Karpas-422 (cell line): ENCODE results near the gene DCDC2C. TPM values are rescaled to one million over a fixed set of nuclear protein-coding genes. Genes with fewer than 3 reads are reported as not detected.

ENCODE experiments used
- DNase-seq: peaks from one replicate; pipeline ENCODE4 v3.0.0-alpha.2; 2015
- H2AFZ ChIP-seq: fragments of 200-600 bp; sonication (generic); 2 replicates; pipeline ENCODE4 v1.6.1; 2014; ENCODE audit warnings: antibody characterized with exemption, low read length, mixed read lengths
- H3K27ac ChIP-seq: fragments of 200-600 bp; sonication (generic); 2 replicates; pipeline ENCODE4 v1.5.1; 2014; ENCODE audit warnings: mild to moderate bottlenecking, low read length, moderate library complexity
- H3K27me3 ChIP-seq: fragments of 200-600 bp; sonication (generic); 2 replicates; pipeline ENCODE4 v1.6.1; 2014; ENCODE audit warnings: low read length, mixed read lengths
- H3K36me3 ChIP-seq: fragments of 200-600 bp; sonication (generic); 2 replicates; pipeline ENCODE4 v1.6.1; 2014; ENCODE audit warnings: low read length, mixed read lengths; ENCODE audit not compliant: insufficient read depth
- H3K4me1 ChIP-seq: fragments of 200-600 bp; sonication (generic); 2 replicates; pipeline ENCODE4 v1.6.1; 2014; ENCODE audit warnings: mild to moderate bottlenecking, low read length, mixed read lengths
- H3K4me2 ChIP-seq: fragments of 200-600 bp; sonication (generic); 2 replicates; pipeline ENCODE4 v1.6.1; 2014; ENCODE audit warnings: low read length, low read depth, mild to moderate bottlenecking; ENCODE audit not compliant: poor library complexity, severe bottlenecking
- H3K4me3 ChIP-seq: fragments of 200-600 bp; sonication (generic); 2 replicates; pipeline ENCODE4 v1.5.1; 2014; ENCODE audit warnings: mild to moderate bottlenecking, antibody characterized with exemption, low read length, mixed read lengths
- H3K79me2 ChIP-seq: fragments of 200-600 bp; sonication (generic); 2 replicates; pipeline ENCODE4 v1.6.1; 2014; ENCODE audit warnings: mild to moderate bottlenecking, low read length, mixed read lengths
- H3K9ac ChIP-seq: fragments of 200-600 bp; sonication (generic); 2 replicates; pipeline ENCODE4 v1.6.0; 2014; ENCODE audit warnings: low read length
- H3K9me2 ChIP-seq: fragments of 200-600 bp; sonication (generic), shearing (Covaris generic); replicated peaks from 2 replicates; pipeline ENCODE4 v1.6.0; 2014; ENCODE audit warnings: mild to moderate bottlenecking, low read length, moderate library complexity; ENCODE audit not compliant: insufficient read depth
- H3K9me3 ChIP-seq: fragments of 300-700, 200-600 bp; sonication (generic); 2 replicates; pipeline ENCODE4 v1.6.1; 2014; ENCODE audit warnings: low read length, mixed read lengths
- H4K20me1 ChIP-seq: fragments of 200-600 bp; sonication (generic); 2 replicates; pipeline ENCODE4 v1.6.1; 2014; ENCODE audit warnings: mild to moderate bottlenecking, antibody characterized with exemption, low read length, low read depth; ENCODE audit not compliant: insufficient read depth
- total RNA-seq: library from RNA; depleted of rRNA; stranded (reverse); fragments of >200 nt; shearing (Covaris generic); gene quantifications from 2 replicates; pipeline ENCODE4 v1.2.3, GENCODE V29; 2014; ENCODE audit warnings: low replicate concordance

DCDC2C gene
- total RNA-seq, 1 experiment from 2014 or later, result not detected

- no peaks in the 10 kb centered on the region for H3K27me3 ChIP-seq
- no peak overlapping the region for H3K4me2 ChIP-seq
- H3K9me2 ChIP-seq, result no peaks in the 10 kb centered on the region
- no peak overlapping the region for H2AFZ ChIP-seq
- H3K4me3 ChIP-seq, result no peak overlapping the region
- no peaks in the 10 kb centered on the region for H3K79me2 ChIP-seq
- H3K9me3 ChIP-seq, result no peaks in the 10 kb centered on the region
- no peaks in the 10 kb centered on the region for H4K20me1 ChIP-seq
- no peak for DNase-seq
- no peak overlapping the region for H3K27ac ChIP-seq
- no peaks in the 10 kb centered on the region for H3K4me1 ChIP-seq
- H3K36me3 ChIP-seq, result no peaks in the 10 kb centered on the region
- no peak overlapping the region for H3K9ac ChIP-seq
These were observed 127.4 kb downstream of the DCDC2C start for GRCh38 chr2:3830796-3831195.

- H3K4me3 ChIP-seq, result no peak overlapping the region
- H2AFZ ChIP-seq, result no peak overlapping the region
- H3K4me2 ChIP-seq, result no peak overlapping the region
- no peaks in the 10 kb centered on the region for H3K27me3 ChIP-seq
- no peaks in the 10 kb centered on the region for H3K9me3 ChIP-seq
- no peaks in the 10 kb centered on the region for H3K36me3 ChIP-seq
- no peak overlapping the region for H3K27ac ChIP-seq
- no peaks in the 10 kb centered on the region for H4K20me1 ChIP-seq
- H3K4me1 ChIP-seq, result no peaks in the 10 kb centered on the region
- no peaks in the 10 kb centered on the region for H3K79me2 ChIP-seq
- no peaks in the 10 kb centered on the region for H3K9me2 ChIP-seq
- DNase-seq, result no peak
- no peak overlapping the region for H3K9ac ChIP-seq
These were observed 133.7 kb downstream of the DCDC2C start for GRCh38 chr2:3837086-3837485.

- no peaks in the 10 kb centered on the region for H3K9me3 ChIP-seq
- H3K79me2 ChIP-seq, result no peaks in the 10 kb centered on the region
- DNase-seq, result no peak
- H3K36me3 ChIP-seq, result no peaks in the 10 kb centered on the region
- H3K27me3 ChIP-seq, result no peaks in the 10 kb centered on the region
- H3K27ac ChIP-seq, result no peak overlapping the region
- no peak overlapping the region for H3K9ac ChIP-seq
- no peaks in the 10 kb centered on the region for H3K4me1 ChIP-seq
- H3K9me2 ChIP-seq, result no peaks in the 10 kb centered on the region
- no peak overlapping the region for H3K4me3 ChIP-seq
- H3K4me2 ChIP-seq, result no peak overlapping the region
- H4K20me1 ChIP-seq, result no peaks in the 10 kb centered on the region
- no peak overlapping the region for H2AFZ ChIP-seq
These were observed 135.0 kb downstream of the DCDC2C start for GRCh38 chr2:3838348-3838747.

GRCh38 chr2:3839476-3839875, 136.1 kb downstream of the DCDC2C start:
- Histone ChIP-seq H3K9me2 (no peaks in the 10 kb centered on the region), H3K9me3 (no peaks in the 10 kb centered on the region), H2AFZ (no peak overlapping the region), H3K4me1 (no peaks in the 10 kb centered on the region), H3K27ac (no peak overlapping the region), H3K9ac (no peak overlapping the region), H3K79me2 (no peaks in the 10 kb centered on the region), H3K4me2 (no peak overlapping the region), H3K4me3 (no peak overlapping the region), H3K27me3 (no peaks in the 10 kb centered on the region), H3K36me3 (no peaks in the 10 kb centered on the region), H4K20me1 (no peaks in the 10 kb centered on the region)
- DNase-seq, result no peak

- no peak for DNase-seq
- no peaks in the 10 kb centered on the region for H3K4me1 ChIP-seq
- no peaks in the 10 kb centered on the region for H4K20me1 ChIP-seq
- H2AFZ ChIP-seq, result no peak overlapping the region
- H3K4me2 ChIP-seq, result no peak overlapping the region
- no peaks in the 10 kb centered on the region for H3K9me3 ChIP-seq
- no peak overlapping the region for H3K4me3 ChIP-seq
- H3K79me2 ChIP-seq, result no peaks in the 10 kb centered on the region
- no peaks in the 10 kb centered on the region for H3K27me3 ChIP-seq
- no peak overlapping the region for H3K9ac ChIP-seq
- no peaks in the 10 kb centered on the region for H3K36me3 ChIP-seq
- H3K27ac ChIP-seq, result no peak overlapping the region
- H3K9me2 ChIP-seq, result no peaks in the 10 kb centered on the region
These were observed 137.3 kb downstream of the DCDC2C start for GRCh38 chr2:3840611-3841155.

GRCh38 chr2:3847397-3848052, 144.2 kb downstream of the DCDC2C start:
- Histone ChIP-seq H4K20me1 (no peaks in the 10 kb centered on the region), H3K4me2 (no peak overlapping the region), H2AFZ (no peak overlapping the region), H3K27me3 (no peaks in the 10 kb centered on the region), H3K79me2 (no peaks in the 10 kb centered on the region), H3K27ac (no peak overlapping the region), H3K9ac (no peak overlapping the region), H3K4me3 (no peak overlapping the region), H3K4me1 (no peaks in the 10 kb centered on the region), H3K9me2 (no peaks in the 10 kb centered on the region), H3K9me3 (no peaks in the 10 kb centered on the region), H3K36me3 (no peaks in the 10 kb centered on the region)
- DNase-seq, result no peak

- Histone ChIP-seq H3K9me3 (no peaks in the 10 kb centered on the region), H2AFZ (no peak overlapping the region), H3K4me3 (no peak overlapping the region), H3K4me1 (no peaks in the 10 kb centered on the region), H3K9me2 (no peaks in the 10 kb centered on the region), H3K27ac (no peak overlapping the region), H3K27me3 (no peaks in the 10 kb centered on the region), H3K36me3 (no peaks in the 10 kb centered on the region), H3K4me2 (no peak overlapping the region), H4K20me1 (no peaks in the 10 kb centered on the region), H3K79me2 (no peaks in the 10 kb centered on the region), H3K9ac (no peak overlapping the region)
- no peak for DNase-seq
These were observed 145.4 kb downstream of the DCDC2C start for GRCh38 chr2:3848776-3849175.

GRCh38 chr2:3849213-3849612, 145.8 kb downstream of the DCDC2C start:
- no peaks in the 10 kb centered on the region for H3K79me2 ChIP-seq
- H2AFZ ChIP-seq, result no peak overlapping the region
- H3K4me2 ChIP-seq, result no peak overlapping the region
- no peak overlapping the region for H3K9ac ChIP-seq
- no peaks in the 10 kb centered on the region for H3K4me1 ChIP-seq
- H3K9me2 ChIP-seq, result no peaks in the 10 kb centered on the region
- H3K27ac ChIP-seq, result no peak overlapping the region
- no peaks in the 10 kb centered on the region for H3K27me3 ChIP-seq
- no peaks in the 10 kb centered on the region for H3K36me3 ChIP-seq
- no peaks in the 10 kb centered on the region for H4K20me1 ChIP-seq
- DNase-seq, result no peak
- H3K4me3 ChIP-seq, result no peak overlapping the region
- H3K9me3 ChIP-seq, result no peaks in the 10 kb centered on the region
